ENCODE results near the gene ZNF597.

Gene ZNF597

DNA sequence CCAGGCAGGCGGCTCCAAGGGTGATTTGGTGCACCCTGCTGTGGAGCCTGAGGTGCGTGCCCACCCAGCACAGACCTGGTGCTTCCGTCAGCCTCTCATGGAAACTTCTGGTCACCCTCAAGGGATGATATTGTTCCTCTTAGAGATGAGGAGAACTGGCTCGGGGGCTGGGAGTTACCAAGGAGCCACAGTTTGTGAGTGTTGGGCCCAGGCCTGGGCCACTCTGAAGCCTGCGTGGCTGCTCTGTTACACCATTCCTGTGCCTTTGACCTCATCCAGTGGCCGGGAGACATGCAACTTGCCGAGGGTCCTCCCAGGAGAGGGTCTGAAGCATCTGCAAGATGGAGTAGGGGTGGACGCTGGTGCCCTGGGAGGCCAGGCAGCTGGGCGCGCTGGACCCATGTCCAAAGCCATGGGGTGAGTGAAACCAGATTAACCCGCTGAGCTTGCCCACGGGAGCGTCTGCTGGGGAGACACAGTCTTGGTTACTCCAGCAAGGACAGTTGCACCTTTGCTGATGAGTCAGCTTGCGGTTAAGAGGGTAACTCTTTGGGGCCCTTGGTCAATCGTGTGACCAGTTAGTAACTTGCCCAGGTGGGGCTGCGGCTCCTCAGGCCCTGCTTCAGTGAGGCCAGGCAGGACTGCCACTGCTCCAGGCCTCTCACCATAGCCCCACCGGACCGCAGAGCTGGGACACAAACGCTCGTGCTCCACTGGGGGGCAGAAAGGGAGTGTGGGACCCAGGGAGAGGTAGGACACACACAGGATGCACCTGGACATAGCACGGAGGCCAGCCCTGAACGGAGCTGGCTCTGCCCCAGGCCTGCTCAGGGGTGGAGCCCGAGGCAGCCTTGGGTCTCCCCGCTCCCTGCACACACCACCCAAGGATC, 44.5 kb upstream of the ZNF597 start:
- H3K14ac ChIP-seq (ENCODE audit: low read length in 2 of 2) = no peak overlapping the region
- H2BK15ac ChIP-seq (ENCODE audit: low read depth, poor library complexity, severe bottlenecking) = no peak overlapping the region
- peaks cover 11% of the 10 kb centered on the region for H3K4me1 ChIP-seq (ENCODE audit: control insufficient read depth, insufficient read depth, low read depth, low read length)
- DNase-seq = no peak
- H3K9ac ChIP-seq (ENCODE audit: low read length) = no peak overlapping the region
- no peak overlapping the region for H2BK12ac ChIP-seq (ENCODE audit: low read length in 2 of 2)
- H2AK5ac ChIP-seq (ENCODE audit: low read length, severe bottlenecking) = no peak overlapping the region
- no peak overlapping the region for H3K18ac ChIP-seq (ENCODE audit: low read depth in 1 of 2, low read length in 2 of 2)
- no peak overlapping the region for H2BK120ac ChIP-seq (ENCODE audit: low read depth, low read length)
- H3K27ac ChIP-seq (ENCODE audit: low read length, poor library complexity, severe bottlenecking) = no peak overlapping the region
- no peak overlapping the region for H3K23ac ChIP-seq (ENCODE audit: low read length in 2 of 2)
- peaks cover 53 to 56% of the 10 kb centered on the region in 2 experiments for H3K36me3 ChIP-seq (ENCODE audit: control insufficient read depth in 1 of 2, insufficient read depth in 2 of 2, low read depth in 1 of 2, low read length in 2 of 2)
- H4K91ac ChIP-seq (ENCODE audit: low read length) = no peak overlapping the region
- no peak overlapping the region for H3K4me2 ChIP-seq (ENCODE audit: low read length, poor library complexity, severe bottlenecking)
- no peak overlapping the region for H2AFZ ChIP-seq (ENCODE audit: low read depth, low read length)
- H4K8ac ChIP-seq (ENCODE audit: low read length) = no peak overlapping the region
- peaks cover 38% of the 10 kb centered on the region for H3K79me1 ChIP-seq (replicated peaks; ENCODE audit: low read length, poor library complexity, severe bottlenecking)
- 96% methylated on average over 24 of the region's 24 CpGs for WGBS
- H3K4me3 ChIP-seq (ENCODE audit: insufficient read depth in 1 of 2, low read depth in 1 of 2, low read length in 2 of 2) = no peak overlapping the region
- H3K9me3 ChIP-seq (ENCODE audit: control insufficient read depth, low read length) = no peaks in the 10 kb centered on the region
- no peak overlapping the region for H2BK5ac ChIP-seq (ENCODE audit: low read depth, low read length, poor library complexity, severe bottlenecking)
- H3K27me3 ChIP-seq (ENCODE audit: control insufficient read depth in 1 of 2, insufficient read depth in 1 of 2, low read length in 2 of 2) = no peaks in the 10 kb centered on the region
- no peak overlapping the region for H3K4ac ChIP-seq (ENCODE audit: low read depth in 1 of 2, low read length in 2 of 2)

DNA sequence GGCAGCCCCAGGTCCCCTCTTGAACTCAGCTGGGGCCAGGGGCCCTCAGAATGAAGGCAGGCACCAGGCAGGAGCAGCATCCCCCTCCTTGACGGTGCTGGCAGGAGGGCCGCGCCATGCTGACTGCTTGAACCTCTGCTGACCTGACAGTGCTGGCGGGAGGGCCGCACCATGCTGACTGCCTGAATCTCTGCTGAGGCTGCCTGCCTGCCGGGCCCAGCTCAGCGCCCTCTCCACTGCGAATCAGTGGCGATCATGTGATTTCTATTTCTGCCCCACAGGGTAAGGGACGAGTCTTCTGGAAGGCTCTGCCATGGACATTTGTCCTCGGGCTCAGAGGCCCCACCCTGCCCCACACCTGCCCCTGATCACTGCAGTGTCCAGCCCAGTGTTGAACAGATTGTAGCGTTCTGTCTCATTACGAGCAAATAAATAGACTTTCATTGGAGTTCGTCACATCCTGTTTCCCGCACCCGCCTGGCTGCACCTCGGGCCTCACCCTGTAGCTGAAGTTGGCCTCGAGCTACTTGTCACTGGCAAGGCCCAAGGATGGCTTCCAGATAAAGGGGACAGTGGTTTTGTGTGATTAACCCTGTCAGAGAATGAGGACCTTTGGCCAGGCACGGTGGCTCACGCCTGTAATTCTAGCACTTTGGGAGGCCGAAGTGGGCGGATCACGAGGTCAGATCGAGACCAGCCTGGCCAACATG, 43.4 kb upstream of the ZNF597 start:
- Histone ChIP-seq H3K27me3 (ENCODE audit: control insufficient read depth in 1 of 2, insufficient read depth in 1 of 2, low read length in 2 of 2) (no peaks in the 10 kb centered on the region), H2BK120ac (ENCODE audit: low read depth, low read length) (no peak overlapping the region), H2BK5ac (ENCODE audit: low read depth, low read length, poor library complexity, severe bottlenecking) (no peak overlapping the region), H2AK5ac (ENCODE audit: low read length, severe bottlenecking) (no peak overlapping the region), H3K18ac (ENCODE audit: low read depth in 1 of 2, low read length in 2 of 2) (no peak overlapping the region), H3K27ac (ENCODE audit: low read length, poor library complexity, severe bottlenecking) (no peak overlapping the region), H2BK15ac (ENCODE audit: low read depth, poor library complexity, severe bottlenecking) (no peak overlapping the region), H3K9ac (ENCODE audit: low read length) (no peak overlapping the region), H2AFZ (ENCODE audit: low read depth, low read length) (no peak overlapping the region), H3K4me2 (ENCODE audit: low read length, poor library complexity, severe bottlenecking) (no peak overlapping the region), H3K9me3 (ENCODE audit: control insufficient read depth, low read length) (no peaks in the 10 kb centered on the region), H3K79me1 (replicated peaks; ENCODE audit: low read length, poor library complexity, severe bottlenecking) (peaks cover 48% of the 10 kb centered on the region), H3K23ac (ENCODE audit: low read length in 2 of 2) (no peak overlapping the region), H3K36me3 (ENCODE audit: control insufficient read depth in 1 of 2, insufficient read depth in 2 of 2, low read depth in 1 of 2, low read length in 2 of 2) (peaks cover 63 to 67% of the 10 kb centered on the region in 2 experiments), H4K91ac (ENCODE audit: low read length) (no peak overlapping the region), H4K8ac (ENCODE audit: low read length) (no peak overlapping the region), H3K4me3 (ENCODE audit: insufficient read depth in 1 of 2, low read depth in 1 of 2, low read length in 2 of 2) (no peak overlapping the region), H3K4ac (ENCODE audit: low read depth in 1 of 2, low read length in 2 of 2) (no peak overlapping the region), H2BK12ac (ENCODE audit: low read length in 2 of 2) (no peak overlapping the region), H3K14ac (ENCODE audit: low read length in 2 of 2) (no peak overlapping the region), H3K4me1 (ENCODE audit: control insufficient read depth, insufficient read depth, low read depth, low read length) (peaks cover 11% of the 10 kb centered on the region)
- 97% methylated on average over 24 of the region's 24 CpGs for WGBS
- DNase-seq = no peak

DNA sequence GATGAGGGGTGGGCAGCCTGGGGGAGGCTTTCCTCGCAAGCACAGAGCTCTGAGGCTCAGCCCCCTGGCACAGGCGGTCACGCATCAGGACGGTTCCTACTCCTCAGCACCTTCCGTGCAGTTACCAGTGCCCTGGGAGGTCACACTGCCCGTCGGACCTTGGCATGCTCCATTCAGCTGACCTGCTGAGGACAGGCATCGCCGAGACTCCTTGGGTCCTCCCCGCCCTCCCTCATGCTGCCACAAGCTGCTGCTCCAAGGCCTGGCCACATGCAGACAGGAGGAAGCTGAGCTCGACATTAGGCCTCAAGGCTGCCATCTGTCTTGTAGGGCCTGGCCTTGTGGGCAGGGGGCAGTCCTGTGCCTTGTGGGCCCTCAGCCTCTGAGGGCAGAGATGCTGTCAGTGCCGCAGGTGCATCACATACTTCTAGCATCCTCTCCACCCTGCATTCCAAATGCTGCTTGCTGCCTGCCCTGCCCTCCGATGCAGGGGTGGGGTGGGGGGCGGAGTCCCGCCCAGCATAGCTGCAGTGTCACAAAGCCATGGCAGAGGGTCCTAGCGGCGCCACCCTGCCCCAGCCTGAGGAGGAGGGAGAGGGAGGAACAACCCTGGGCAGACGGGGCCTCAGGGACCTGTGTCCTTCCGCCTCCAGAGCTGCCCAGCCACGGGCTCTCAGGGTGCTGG, 42.7 kb upstream of the ZNF597 start:
- Histone ChIP-seq H3K9me3 (ENCODE audit: control insufficient read depth, low read length) (no peaks in the 10 kb centered on the region), H3K36me3 (ENCODE audit: control insufficient read depth in 1 of 2, insufficient read depth in 2 of 2, low read depth in 1 of 2, low read length in 2 of 2) (peaks cover 69 to 74% of the 10 kb centered on the region in 2 experiments), H2BK5ac (ENCODE audit: low read depth, low read length, poor library complexity, severe bottlenecking) (no peak overlapping the region), H3K4me2 (ENCODE audit: low read length, poor library complexity, severe bottlenecking) (no peak overlapping the region), H3K4me3 (ENCODE audit: insufficient read depth in 1 of 2, low read depth in 1 of 2, low read length in 2 of 2) (no peak overlapping the region), H3K27ac (ENCODE audit: low read length, poor library complexity, severe bottlenecking) (no peak overlapping the region), H3K9ac (ENCODE audit: low read length) (no peak overlapping the region), H3K4me1 (ENCODE audit: control insufficient read depth, insufficient read depth, low read depth, low read length) (peaks cover 15% of the 10 kb centered on the region), H4K91ac (ENCODE audit: low read length) (peak overlapping the region; percentile 36), H3K4ac (ENCODE audit: low read depth in 1 of 2, low read length in 2 of 2) (no peak overlapping the region), H3K23ac (ENCODE audit: low read length in 2 of 2) (no peak overlapping the region), H4K8ac (ENCODE audit: low read length) (no peak overlapping the region), H3K79me1 (replicated peaks; ENCODE audit: low read length, poor library complexity, severe bottlenecking) (peaks cover 51% of the 10 kb centered on the region), H2BK15ac (ENCODE audit: low read depth, poor library complexity, severe bottlenecking) (no peak overlapping the region), H2BK12ac (ENCODE audit: low read length in 2 of 2) (no peak overlapping the region), H3K27me3 (ENCODE audit: control insufficient read depth in 1 of 2, insufficient read depth in 1 of 2, low read length in 2 of 2) (no peaks in the 10 kb centered on the region), H2AFZ (ENCODE audit: low read depth, low read length) (no peak overlapping the region), H2AK5ac (ENCODE audit: low read length, severe bottlenecking) (no peak overlapping the region), H3K18ac (ENCODE audit: low read depth in 1 of 2, low read length in 2 of 2) (no peak overlapping the region), H2BK120ac (ENCODE audit: low read depth, low read length) (no peak overlapping the region), H3K14ac (ENCODE audit: low read length in 2 of 2) (no peak overlapping the region)
- no peak for DNase-seq
- 97% methylated on average over 20 of the region's 20 CpGs for WGBS

Data from mesenchymal stem cell (in vitro differentiated cells and primary cell).